Hepatocyte (in vitro differentiated cells): ENCODE measurements around the gene PTRH1. TPM values are rescaled to one million over a fixed set of nuclear protein-coding genes. Genes with fewer than 3 reads are reported as not detected.

Source experiments
- DNase-seq: peaks from one replicate; pipeline ENCODE4 v3.0.0-alpha.2; 2016; ENCODE audit warnings: low spot score
- H2AFZ ChIP-seq: fragments of 200-600 bp; sonication (generic); 2 replicates; pipeline ENCODE4 v1.6.0; 2016; ENCODE audit warnings: antibody characterized with exemption, mild to moderate bottlenecking
- H3K27ac ChIP-seq: fragments of 200-600 bp; sonication (generic); 2 replicates; pipeline ENCODE4 v1.5.1; 2016; ENCODE audit warnings: mild to moderate bottlenecking
- H3K27me3 ChIP-seq: fragments of 200-600 bp; sonication (generic); 2 replicates; pipeline ENCODE4 v1.6.1; 2016
- H3K36me3 ChIP-seq: fragments of 200-600 bp; sonication (generic); replicated peaks from 2 replicates; pipeline ENCODE4 v1.5.1; 2016; ENCODE audit warnings: low read depth; ENCODE audit not compliant: insufficient read depth
- H3K4me1 ChIP-seq: fragments of 200-600 bp; sonication (generic); 2 replicates; pipeline ENCODE4 v1.5.1; 2016; ENCODE audit warnings: mild to moderate bottlenecking, moderate library complexity; ENCODE audit not compliant: insufficient read depth
- H3K4me2 ChIP-seq: fragments of 200-600 bp; sonication (generic); 2 replicates; pipeline ENCODE4 v1.6.0; 2016
- H3K4me3 ChIP-seq: fragments of 200-600 bp; sonication (generic); 2 replicates; pipeline ENCODE4 v1.5.1; 2016; ENCODE audit warnings: mild to moderate bottlenecking
- H3K79me2 ChIP-seq: fragments of 200-600 bp; sonication (generic); 2 replicates; pipeline ENCODE4 v1.6.0; 2017; ENCODE audit warnings: mild to moderate bottlenecking
- H3K9me2 ChIP-seq: fragments of 200-600 bp; sonication (generic); replicated peaks from 2 replicates; pipeline ENCODE4 v1.6.0; 2017; ENCODE audit warnings: mild to moderate bottlenecking; ENCODE audit not compliant: insufficient read depth
- H3K9me3 ChIP-seq: fragments of 200-600 bp; sonication (generic); 2 replicates; pipeline ENCODE4 v1.5.1; 2016; ENCODE audit warnings: low read depth, mild to moderate bottlenecking
- H4K20me1 ChIP-seq: fragments of 200-600 bp; sonication (generic); 2 replicates; pipeline ENCODE4 v1.6.0; 2016; ENCODE audit warnings: mild to moderate bottlenecking; ENCODE audit not compliant: insufficient read depth, poor library complexity, severe bottlenecking
- CTCF ChIP-seq: fragments of 200-600 bp; sonication (generic); IDR thresholded peaks from 2 replicates; pipeline ENCODE4 v1.5.1; 2016; ENCODE audit warnings: antibody characterized with exemption, mild to moderate bottlenecking; ENCODE audit not compliant: poor library complexity
- EZH2 ChIP-seq: fragments of 200-600 bp; sonication (generic); IDR thresholded peaks from 2 replicates; pipeline ENCODE4 v1.6.1; 2016; ENCODE audit warnings: antibody characterized with exemption, mild to moderate bottlenecking, borderline replicate concordance
- EZH2phosphoT487 ChIP-seq: fragments of 200-600 bp; sonication (generic); IDR thresholded peaks from one replicate; pipeline ENCODE4 v1.6.1; 2018; ENCODE audit warnings: antibody characterized with exemption, mild to moderate bottlenecking, low read depth, moderate library complexity; ENCODE audit not compliant: unreplicated experiment, severe bottlenecking
- WGBS: methylation state at CpG from one replicate; pipeline ENCODE4 v1.1.6; 2016; ENCODE audit warnings: low lambda C conversion rate; ENCODE audit errors: missing lambda C conversion rate; 5-methylcytosine and 5-hydroxymethylcytosine counted together
- polyA plus RNA-seq: library from polyadenylated mRNA; unstranded; fragments of >200 nt; fragmentation: Nextera tagmentation; extraction: Ambion mirVana; gene quantifications from 2 replicates; pipeline ENCODE4 v1.2.1, GENCODE V29; 2016
- total RNA-seq: library from RNA; depleted of rRNA; stranded (reverse); fragments of >200 nt; gene quantifications from 2 replicates; pipeline ENCODE4 v1.2.3, GENCODE V29; 2014

The PTRH1 gene
- total and polyA plus RNA-seq, 2 experiments from 2014 or later, result 13.5 to 25.9 TPM

DNA sequence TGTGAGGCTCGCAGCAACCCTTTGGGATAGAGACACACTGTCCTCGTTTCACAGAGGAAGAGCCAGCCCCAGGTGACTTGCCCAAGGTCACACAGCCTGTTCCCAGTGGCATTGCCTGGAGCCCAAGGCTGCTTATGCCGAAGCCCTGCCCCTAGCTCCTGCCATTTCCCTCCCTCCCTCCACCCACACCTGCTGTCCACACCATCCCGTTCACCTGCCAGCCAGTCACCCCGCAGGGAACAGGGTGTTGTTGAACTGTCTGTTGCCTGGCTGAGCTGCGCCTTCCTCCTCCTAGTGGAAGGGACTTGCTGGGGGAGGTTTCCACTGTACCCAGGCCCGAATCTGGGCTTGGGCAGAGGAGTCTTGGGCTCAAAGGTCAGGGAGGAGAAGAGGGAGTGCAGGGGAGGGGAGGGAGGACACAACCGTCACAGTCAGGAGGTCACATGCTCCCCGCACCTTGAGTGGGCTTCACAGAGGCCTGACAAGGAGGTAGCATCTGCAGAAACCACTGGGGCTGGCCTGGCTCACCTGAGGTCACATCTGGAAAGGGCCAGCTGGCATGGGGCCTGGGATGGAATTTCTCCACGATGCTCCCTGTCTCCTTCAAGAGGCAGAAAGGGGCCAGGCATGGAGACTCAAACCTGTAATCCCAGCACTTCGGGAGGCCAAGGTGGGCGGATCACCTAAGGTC is 6.7 kb upstream of the PTRH1 start:
- no peak for DNase-seq
- Histone ChIP-seq H3K4me1 (no peaks in the 10 kb centered on the region), H4K20me1 (no peaks in the 10 kb centered on the region), H3K4me2 (no peak overlapping the region), H2AFZ (no peak overlapping the region), H3K9me2 (no peaks in the 10 kb centered on the region), H3K4me3 (no peak overlapping the region), H3K27me3 (no peaks in the 10 kb centered on the region), H3K27ac (no peak overlapping the region), H3K36me3 (no peaks in the 10 kb centered on the region), H3K79me2 (no peaks in the 10 kb centered on the region), H3K9me3 (no peaks in the 10 kb centered on the region)
- 70% methylated on average over 12 of the region's 12 CpGs for WGBS
- TF ChIP-seq EZH2 (no peak), CTCF (no peak), EZH2phosphoT487 (no peak)

DNA sequence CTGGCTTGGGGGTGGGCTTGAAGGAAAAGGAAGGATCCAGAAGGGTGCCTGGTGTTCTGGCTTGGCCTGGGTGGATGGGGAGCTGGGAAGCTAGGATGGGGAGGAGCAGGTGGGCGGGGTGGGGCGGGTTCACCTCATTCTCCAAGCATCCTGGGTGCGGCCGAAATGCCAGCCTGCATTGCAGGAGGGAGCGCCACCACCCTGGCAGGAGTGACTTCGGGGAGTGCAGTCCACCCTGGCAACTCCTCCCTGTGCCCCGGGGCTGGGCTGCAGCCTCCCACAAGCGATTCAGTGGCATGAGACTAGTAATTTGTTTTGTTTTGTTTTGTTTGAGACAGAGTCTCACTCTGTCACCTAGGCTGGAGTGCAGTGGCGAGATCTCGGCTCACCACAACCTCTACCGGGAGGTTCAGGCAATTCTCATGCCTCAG is 5.9 kb upstream of the PTRH1 start:
- no peaks in the 10 kb centered on the region for H4K20me1 ChIP-seq
- no peak overlapping the region for H3K4me2 ChIP-seq
- no peak overlapping the region for H3K27ac ChIP-seq
- H3K27me3 ChIP-seq, result no peaks in the 10 kb centered on the region
- H2AFZ ChIP-seq, result no peak overlapping the region
- 63% methylated on average over 9 of the region's 11 CpGs for WGBS
- H3K36me3 ChIP-seq, result no peaks in the 10 kb centered on the region
- TF ChIP-seq EZH2, result no peak
- no peak for TF ChIP-seq CTCF
- TF ChIP-seq EZH2phosphoT487, result no peak
- H3K4me3 ChIP-seq, result no peak overlapping the region
- no peaks in the 10 kb centered on the region for H3K9me3 ChIP-seq
- no peak for DNase-seq
- H3K9me2 ChIP-seq, result no peaks in the 10 kb centered on the region
- H3K4me1 ChIP-seq, result no peaks in the 10 kb centered on the region
- no peaks in the 10 kb centered on the region for H3K79me2 ChIP-seq

DNA sequence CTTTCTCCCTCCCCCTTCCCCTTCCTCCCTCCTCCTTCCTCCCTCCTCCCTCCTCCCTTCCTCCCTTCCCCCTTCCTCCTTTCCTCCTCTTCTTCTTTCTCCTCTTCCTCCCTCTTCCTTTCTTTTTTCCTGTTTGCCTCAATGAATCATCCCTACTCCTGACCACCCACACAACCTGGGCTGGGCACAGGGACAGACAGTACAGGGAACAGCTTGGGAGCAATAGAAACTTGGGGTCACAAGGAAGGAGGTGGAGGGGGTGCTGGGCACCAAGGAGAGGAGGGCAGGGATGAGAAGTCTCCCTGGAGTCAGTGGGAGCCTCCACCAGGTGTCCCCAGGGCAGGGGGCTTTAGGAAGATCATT is 5.4 kb upstream of the PTRH1 start:
- no peaks in the 10 kb centered on the region for H3K36me3 ChIP-seq
- H2AFZ ChIP-seq, result no peak overlapping the region
- H3K27me3 ChIP-seq, result no peaks in the 10 kb centered on the region
- H3K4me2 ChIP-seq, result no peak overlapping the region
- H3K79me2 ChIP-seq, result no peaks in the 10 kb centered on the region
- no peaks in the 10 kb centered on the region for H3K4me1 ChIP-seq
- no peaks in the 10 kb centered on the region for H3K9me2 ChIP-seq
- no peaks in the 10 kb centered on the region for H3K9me3 ChIP-seq
- H3K27ac ChIP-seq, result no peak overlapping the region
- H3K4me3 ChIP-seq, result no peak overlapping the region
- TF ChIP-seq EZH2, result no peak
- no peak for TF ChIP-seq EZH2phosphoT487
- TF ChIP-seq CTCF, result no peak
- no peaks in the 10 kb centered on the region for H4K20me1 ChIP-seq
- DNase-seq, result no peak
